ENCODE measurements around the gene KCNJ9. TPM values are rescaled to one million over a fixed set of nuclear protein-coding genes. Genes with fewer than 3 reads are reported as not detected.
A peak's percentile ranks its signal among the peaks of the same experiment; 100 is the strongest.

The KCNJ9 gene
- polyA plus RNA-seq, 1 experiment = not detected

DNA sequence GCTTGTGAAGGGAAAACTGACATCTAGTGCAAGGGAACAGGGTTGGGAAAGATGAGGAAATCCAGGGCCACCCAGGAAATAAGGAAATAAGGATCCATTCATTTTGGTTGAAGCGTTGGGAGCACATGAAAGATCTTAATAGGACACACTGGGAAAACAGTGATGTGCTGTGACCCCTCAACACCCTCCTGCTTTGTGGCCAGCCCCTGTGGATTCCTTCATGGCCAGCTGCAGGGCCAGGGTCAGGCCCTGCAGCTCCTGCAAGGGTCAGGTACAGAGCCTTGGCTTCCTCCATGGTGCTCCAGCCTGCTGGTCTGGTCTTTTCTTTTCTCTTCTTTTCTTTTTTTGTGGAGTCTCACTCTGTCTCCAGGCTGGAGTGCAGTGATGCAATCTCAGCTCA is 30.7 kb upstream of the KCNJ9 start:
- Histone ChIP-seq H3K36me3 (ENCODE audit: control insufficient read depth, insufficient read depth, low read length) (no peaks in the 10 kb centered on the region), H3K27me3 (ENCODE audit: control insufficient read depth, insufficient read depth, low read length) (peaks cover 20% of the 10 kb centered on the region), H3K4me3 (ENCODE audit: low read depth, low read length) (no peak overlapping the region)
- TF ChIP-seq CTCF (IDR thresholded peaks at IDR 0.05; ENCODE audit: insufficient read depth, low read depth, low read length) = no peak
- POLR2A ChIA-PET = interaction anchor here (0.6 kb wide), 1 partner anchor 13 kb away, joined by 3 read pairs; no protein-coding TSS in a partner anchor
- no peak for DNase-seq (ENCODE audit: low read depth)
- CTCF ChIA-PET = interaction anchor here (1.1 to 1.7 kb wide), 2 partner anchors 28 to 34 kb away, joined by 4 to 5 read pairs; no protein-coding TSS in a partner anchor

DNA sequence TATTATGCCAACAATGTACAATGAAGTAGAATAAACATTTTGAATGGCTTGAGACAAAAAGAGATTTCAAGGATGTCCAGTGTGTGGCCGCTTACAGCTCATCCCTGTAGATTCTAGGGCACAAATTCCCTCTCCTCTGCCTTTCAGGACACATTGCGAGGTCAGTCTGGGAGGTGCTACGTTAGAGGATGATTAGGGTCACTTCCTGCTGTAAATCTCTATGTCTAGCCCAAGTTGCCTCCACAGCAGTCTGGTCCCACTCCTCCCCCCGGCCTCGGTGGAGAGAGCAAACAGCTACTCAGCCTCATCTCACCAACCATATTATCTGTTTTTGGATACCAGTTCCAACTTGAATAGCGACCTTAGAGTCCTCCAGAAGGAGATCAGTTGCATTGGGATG is 28.4 kb upstream of the KCNJ9 start:
- Histone ChIP-seq H3K27me3 (ENCODE audit: control insufficient read depth, insufficient read depth, low read length) (peaks cover 21% of the 10 kb centered on the region), H3K4me3 (ENCODE audit: low read depth, low read length) (no peak overlapping the region), H3K36me3 (ENCODE audit: control insufficient read depth, insufficient read depth, low read length) (no peaks in the 10 kb centered on the region)
- TF ChIP-seq CTCF (IDR thresholded peaks at IDR 0.05; ENCODE audit: insufficient read depth, low read depth, low read length) = no peak
- no peak for DNase-seq (ENCODE audit: low read depth)
- CTCF ChIA-PET = interaction anchor here (0.9 kb wide), 1 partner anchor 14 kb away, joined by 3 read pairs; no protein-coding TSS in a partner anchor
- POLR2A ChIA-PET = no interaction called here

DNA sequence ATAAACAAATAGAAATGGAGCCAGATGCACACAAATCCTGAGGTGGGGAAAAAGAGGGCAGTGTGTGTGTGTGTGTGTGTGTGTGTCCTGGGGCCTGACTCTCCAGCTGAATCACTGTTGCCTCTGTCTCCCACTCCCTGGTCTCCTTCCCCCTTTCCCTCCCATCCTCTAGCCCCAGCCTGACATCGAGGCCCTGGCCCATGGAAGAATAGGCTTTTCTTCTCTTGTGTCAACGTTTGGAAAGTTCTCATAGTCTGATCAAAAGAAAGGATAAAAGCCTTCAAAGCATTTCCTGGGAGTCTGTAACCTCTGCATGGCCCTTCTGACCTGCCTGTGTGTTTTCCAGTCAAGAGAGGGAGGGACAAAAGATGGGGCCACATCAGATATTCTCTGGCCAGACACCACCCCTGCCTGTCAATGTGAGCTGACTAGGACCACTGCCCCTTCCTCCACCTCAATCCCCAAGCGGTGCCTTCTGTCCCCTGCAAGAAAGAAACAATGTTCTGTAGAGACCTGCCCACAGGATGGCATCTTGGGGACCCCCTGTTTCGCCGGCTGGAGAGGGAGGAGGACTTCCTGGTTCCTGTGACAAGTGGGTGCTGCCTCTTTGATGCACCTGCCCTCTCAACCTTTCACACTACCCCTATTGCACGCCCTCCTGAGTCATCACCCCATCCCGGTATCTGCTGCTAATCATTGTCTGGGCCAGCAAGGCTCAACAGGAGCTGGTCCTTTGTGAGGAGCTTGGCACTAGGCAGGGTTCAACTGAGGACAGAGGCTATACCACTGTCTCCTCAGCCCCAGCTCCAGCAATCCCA is 27.6 kb upstream of the KCNJ9 start:
- no peak for TF ChIP-seq CTCF (IDR thresholded peaks at IDR 0.05; ENCODE audit: insufficient read depth, low read depth, low read length)
- DNase-seq (ENCODE audit: low read depth) = no peak
- no peaks in the 10 kb centered on the region for H3K36me3 ChIP-seq (ENCODE audit: control insufficient read depth, insufficient read depth, low read length)
- H3K27me3 ChIP-seq (ENCODE audit: control insufficient read depth, insufficient read depth, low read length) = peaks cover 25% of the 10 kb centered on the region
- H3K4me3 ChIP-seq (ENCODE audit: low read depth, low read length) = no peak overlapping the region
- ChIA-PET POLR2A (no interaction called here), CTCF (interaction anchor here (0.7 to 2.2 kb wide), 4 partner anchors 10 to 32 kb away, joined by 3 to 13 read pairs (median 4); no protein-coding TSS in a partner anchor)

DNA sequence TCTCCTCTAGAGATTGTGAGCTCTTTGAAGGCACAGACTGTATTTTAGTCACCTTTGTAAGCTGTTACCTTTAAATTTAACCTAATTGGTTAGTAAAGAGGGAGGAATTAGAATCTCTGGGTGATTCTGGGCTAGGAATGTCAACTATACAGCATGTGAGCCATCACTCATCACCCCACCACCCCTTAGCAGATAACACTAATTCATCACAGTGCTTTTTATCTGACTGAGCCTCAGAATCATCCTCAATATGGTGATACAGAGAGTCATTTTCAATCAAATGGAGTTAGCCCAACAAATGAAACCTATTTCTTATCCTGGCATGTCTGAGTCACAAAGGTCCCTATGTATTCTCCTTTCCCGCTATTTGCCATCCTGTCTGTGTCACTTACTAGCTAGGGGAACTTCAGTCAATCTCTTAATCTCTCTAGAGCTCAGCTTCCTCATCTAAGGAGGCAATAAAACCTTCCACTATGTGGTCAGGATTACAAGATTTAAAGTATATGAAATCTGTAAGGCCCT is 24.6 kb upstream of the KCNJ9 start:
- ChIA-PET POLR2A (interaction anchor here (0.5 kb wide), 1 partner anchor 14 kb away, joined by 11 read pairs; no protein-coding TSS in a partner anchor), CTCF (interaction anchor here (0.6 to 5.8 kb wide), 6 partner anchors 10 to 80 kb away, joined by 3 to 39 read pairs (median 5); no protein-coding TSS in a partner anchor)
- H3K27me3 ChIP-seq (ENCODE audit: control insufficient read depth, insufficient read depth, low read length) = peaks cover 28% of the 10 kb centered on the region
- DNase-seq (ENCODE audit: low read depth) = no peak
- no peaks in the 10 kb centered on the region for H3K36me3 ChIP-seq (ENCODE audit: control insufficient read depth, insufficient read depth, low read length)
- no peak for TF ChIP-seq CTCF (IDR thresholded peaks at IDR 0.05; ENCODE audit: insufficient read depth, low read depth, low read length)
- no peak overlapping the region for H3K4me3 ChIP-seq (ENCODE audit: low read depth, low read length)

GRCh38 chr1:160058087-160058486 is 23.3 kb upstream of the KCNJ9 start:
- TF ChIP-seq CTCF (IDR thresholded peaks at IDR 0.05; ENCODE audit: insufficient read depth, low read depth, low read length) = peak; percentile 50
- no peak for DNase-seq (ENCODE audit: low read depth)
- ChIA-PET POLR2A (interaction anchor here (0.6 kb wide), 1 partner anchor 15 kb away, joined by 6 read pairs; no protein-coding TSS in a partner anchor), CTCF (interaction anchor here (0.7 to 5.8 kb wide), 14 partner anchors 9 to 319 kb away, joined by 3 to 39 read pairs (median 4); partner anchors contain the start of genes KCNJ10 and KCNJ9)
- no peak overlapping the region for H3K4me3 ChIP-seq (ENCODE audit: low read depth, low read length)
- no peaks in the 10 kb centered on the region for H3K36me3 ChIP-seq (ENCODE audit: control insufficient read depth, insufficient read depth, low read length)
- H3K27me3 ChIP-seq (ENCODE audit: control insufficient read depth, insufficient read depth, low read length) = peaks cover 27% of the 10 kb centered on the region

Measured in BJ (cell line).